Effector CD8-positive, alpha-beta T cell (primary cell): Measurements from ENCODE around the gene DENND6A.
"Not testable (repeated sequence)": the region's sequence is repeated elsewhere in the genome, so short reads cannot be mapped to it uniquely, and the experiment has no call there.

Experiments used
- DNase-seq: peaks from one replicate; lab custom pipeline; 2025; lab: John Stamatoyannopoulos, UW

DENND6A gene

DNA sequence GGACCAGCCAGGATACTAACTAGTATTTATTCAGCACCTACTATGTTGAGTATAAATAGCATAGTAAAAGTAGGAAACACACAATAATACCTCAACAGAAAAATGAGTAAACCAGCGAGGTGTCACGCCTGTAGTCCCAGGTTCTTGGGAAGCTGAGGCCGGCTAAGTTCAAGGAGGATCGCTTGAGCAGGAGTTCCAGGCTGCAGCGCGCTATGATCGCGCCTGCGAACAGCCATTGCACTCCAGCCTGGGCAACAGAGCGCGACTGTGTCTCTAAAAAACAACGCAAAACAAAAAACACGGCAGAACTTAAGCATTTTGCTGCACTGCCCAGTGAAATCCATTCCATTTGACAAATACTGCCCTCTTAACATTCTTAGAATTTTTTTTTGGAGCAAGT, 1.3 kb upstream of the DENND6A start:
- DNase-seq, result no peak

DNA sequence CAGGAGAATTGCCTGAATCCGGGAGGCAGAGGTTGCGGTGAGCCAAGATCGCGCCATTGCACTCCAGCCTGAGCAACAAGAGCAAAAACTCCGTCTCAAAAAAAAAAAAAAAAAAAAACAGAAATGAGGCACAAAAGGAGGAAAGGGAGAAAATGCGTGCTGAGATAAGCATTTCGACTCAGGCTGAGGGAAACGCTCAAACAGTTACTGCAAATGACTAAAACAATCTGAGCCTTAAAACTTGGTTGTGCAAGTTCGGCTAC, 813 bp downstream of the DENND6A start:
- DNase-seq, result not testable (repeated sequence)

DNA sequence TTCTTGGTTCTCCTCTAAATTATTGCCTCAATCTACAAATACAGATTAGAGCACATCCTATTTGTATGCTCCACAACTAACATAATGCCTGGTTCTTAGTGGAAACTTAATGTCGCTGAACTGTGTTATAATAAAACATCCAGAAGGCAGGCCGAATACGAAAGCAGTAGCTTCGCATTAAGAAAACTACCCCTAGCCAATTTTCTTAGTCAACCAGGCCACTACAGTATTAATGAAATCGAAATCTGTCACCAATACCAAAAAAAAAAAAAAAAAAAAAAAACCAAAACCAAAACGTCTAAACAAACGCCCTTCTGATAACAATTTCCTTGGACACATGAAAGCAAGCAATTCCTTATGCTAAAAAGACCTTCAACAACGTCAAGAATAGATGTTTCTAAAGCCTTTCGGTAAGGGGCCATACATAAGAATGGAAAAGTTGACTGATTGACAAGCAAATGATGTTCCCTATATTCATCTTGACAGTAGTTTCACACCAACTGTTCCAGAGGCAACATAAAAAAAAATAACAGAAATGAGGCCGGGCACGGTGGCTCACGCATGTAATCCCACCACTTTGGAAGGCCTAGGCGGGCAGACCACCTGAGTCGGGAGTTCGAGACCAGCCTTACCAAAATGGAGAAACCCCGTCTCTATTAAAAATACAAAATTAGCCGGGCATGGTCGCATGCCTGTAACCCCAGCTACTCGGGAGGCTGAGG, 1.3 kb downstream of the DENND6A start:
- no peak for DNase-seq

DNA sequence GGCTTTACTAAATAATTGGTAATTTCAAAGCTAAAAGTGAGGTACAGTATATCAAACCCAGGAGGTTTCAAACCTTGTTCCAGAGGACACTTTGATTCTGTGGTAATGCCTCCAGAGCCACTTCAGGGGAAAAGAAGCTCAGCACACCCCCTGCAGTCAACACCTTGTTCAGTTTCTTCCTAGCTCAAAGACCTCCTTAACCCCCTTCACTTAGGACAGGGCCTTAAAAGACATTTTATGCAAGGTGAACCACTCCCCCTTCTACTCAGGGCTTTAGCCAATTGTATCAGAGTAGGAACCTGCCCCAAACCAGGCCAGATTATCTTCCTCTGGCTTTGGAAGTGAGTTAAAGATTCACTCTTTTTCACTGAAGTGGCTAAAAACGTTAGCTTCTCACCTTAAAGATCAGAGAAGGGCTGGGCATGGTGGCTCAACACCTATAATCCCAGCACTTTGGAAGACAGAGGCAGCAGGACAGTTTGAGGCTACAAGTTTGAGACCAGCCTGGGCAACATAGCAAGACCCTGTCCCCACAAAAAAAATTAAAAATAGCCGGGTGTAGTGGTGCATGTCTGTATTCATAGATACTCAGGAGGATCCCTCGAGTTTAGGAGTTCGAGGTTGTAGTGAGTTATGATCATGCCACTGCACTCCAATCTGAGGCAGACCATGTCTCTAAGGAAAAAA, 3.4 kb downstream of the DENND6A start:
- no peak for DNase-seq

DNA sequence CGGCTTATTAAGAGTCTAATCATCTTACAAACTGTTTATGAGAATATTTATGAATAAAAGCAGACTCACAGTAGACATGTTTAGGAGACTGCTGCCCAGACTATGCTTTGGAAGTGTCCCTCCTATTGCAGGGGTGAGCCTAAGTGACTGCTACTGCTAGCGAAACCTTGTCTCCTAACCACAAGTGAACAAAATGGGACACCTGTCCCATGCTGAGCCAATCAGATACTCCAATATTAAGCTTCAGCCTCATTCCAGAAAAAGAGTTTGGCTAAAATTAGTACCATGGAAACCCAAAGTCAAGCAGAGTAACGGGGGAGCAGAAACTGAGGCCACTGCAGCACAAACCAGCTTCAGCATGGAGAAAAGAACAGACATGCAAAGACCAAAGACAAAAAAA, 4.6 kb downstream of the DENND6A start:
- DNase-seq, result no peak

DNA sequence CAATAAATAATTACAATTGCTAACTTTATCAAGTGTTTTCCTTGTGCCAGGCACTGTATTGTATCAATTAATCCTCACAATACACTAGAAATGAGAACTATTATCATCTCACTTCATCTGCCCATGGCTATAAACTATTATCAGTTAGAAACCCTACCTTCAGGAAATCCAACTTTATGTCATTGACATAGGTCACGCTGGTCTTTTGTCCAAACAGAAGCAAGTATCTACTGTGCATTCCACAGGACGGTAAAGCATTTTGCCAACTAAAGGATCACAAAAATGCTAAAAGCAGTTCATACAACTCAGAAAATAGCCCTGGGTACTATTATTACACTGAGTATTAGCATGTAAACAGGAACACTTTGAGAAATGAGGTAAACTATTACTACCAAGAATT, 9.6 kb downstream of the DENND6A start:
- no peak for DNase-seq

DNA sequence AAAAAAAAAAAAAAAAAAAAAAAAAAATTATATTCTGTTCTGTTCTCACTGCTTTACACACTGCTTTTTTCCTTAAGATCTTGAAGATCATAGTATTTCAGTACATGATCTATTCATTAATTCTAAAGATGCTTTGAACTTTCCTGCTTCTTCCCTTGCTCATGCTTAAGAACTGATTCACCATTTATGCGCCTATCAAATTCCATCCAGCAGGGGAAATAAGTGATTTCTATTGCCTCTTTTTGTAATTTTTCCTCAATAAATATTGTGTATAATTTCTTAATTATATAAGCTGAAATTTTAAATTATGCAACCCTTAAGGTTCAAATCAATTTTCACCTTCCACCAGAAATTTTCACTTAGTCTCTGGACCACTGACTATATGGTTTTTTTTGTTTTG, 10.6 kb downstream of the DENND6A start:
- DNase-seq, result no peak

DNA sequence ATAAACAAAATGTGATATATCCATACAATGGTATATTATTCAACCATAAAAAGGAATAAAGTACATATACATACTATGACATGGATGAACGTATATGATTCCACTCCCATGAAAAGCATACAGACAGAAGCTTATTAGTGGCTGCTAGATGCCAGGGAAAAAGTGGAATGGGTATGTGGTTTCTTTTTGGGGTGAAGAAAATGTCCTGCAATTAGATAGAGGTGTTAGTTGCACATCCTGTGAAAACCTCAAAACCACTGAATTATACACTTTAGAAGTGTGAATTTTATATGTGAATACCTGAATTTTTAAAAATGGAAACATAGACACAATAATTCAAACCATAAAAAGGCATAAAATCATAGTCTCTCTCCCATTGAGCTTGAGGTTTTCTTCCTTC, 11.2 kb downstream of the DENND6A start:
- no peak for DNase-seq

DNA sequence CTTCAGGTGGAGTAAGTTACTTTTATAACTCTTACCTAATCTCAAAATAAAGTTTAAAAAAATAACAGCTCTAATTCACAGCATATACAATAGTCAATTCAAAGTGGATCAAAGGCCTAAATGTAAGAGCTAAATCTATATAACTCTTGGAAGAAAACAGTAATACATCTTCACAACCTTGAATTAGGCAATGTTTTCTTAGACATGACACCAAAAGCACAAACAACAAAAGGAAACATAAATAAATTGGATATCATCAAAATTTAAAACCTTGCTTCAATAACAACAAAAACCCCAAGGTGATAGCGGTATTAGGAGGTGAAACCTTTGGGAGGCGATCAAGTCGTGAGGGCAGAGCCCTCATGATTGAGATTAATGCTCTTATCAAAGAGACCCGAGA, 12.8 kb downstream of the DENND6A start:
- no peak for DNase-seq

DNA sequence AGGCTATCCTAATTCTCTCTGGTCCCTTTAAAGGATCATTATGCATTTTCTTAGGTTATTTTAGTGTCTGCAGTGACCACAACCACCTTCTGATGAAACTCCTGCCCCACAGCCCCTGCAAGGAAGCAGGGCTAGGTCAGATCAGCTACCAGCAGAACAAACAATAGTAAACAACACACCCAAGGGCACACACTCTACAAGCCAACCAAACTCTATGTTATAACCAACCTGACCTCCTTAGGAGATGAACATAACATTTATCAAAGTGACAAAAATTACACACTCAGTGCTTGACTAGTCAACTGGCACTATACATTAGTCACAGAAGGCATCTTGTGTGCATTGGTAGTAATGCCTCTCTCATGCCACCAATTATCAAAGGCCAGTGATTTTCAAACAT, 17.3 kb downstream of the DENND6A start:
- DNase-seq, result no peak

DNA sequence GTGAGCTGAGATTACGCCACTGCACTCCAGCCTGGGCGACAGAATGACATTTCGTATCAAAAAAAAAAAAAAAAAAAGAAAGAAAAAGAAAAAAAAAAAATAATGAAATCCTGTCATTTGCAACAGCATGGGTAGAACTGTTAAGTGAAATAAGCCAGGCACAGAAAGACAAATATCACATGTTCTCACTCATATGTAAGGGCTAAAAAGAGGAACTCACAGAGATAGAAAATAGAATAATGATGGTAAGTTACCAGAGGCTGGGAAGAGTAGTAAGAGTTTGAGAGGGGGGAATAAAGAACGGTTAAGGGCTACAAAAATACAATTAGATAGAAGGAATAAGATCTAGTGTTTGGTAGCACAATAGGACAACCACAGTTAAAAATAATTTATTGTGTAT, 19.7 kb downstream of the DENND6A start:
- no peak for DNase-seq

DNA sequence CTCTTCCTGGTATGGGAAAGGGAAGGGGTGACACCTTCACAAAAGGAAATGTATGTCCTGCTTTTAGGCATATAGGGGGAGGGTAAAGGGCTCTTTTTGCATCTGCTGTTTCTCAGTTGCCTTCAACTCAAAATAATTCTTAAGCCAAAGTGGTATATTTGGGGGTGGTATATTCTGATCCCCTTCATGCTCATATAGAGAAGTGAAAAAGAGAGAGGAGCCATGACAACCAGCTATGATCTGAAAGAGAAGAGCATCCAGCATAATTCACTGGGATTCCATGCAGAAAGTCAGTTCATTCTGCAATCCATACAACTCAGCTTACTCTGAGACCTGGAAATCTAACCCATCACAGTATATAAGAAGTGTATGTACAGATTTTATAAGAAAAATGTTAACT, 22.3 kb downstream of the DENND6A start:
- DNase-seq, result no peak

DNA sequence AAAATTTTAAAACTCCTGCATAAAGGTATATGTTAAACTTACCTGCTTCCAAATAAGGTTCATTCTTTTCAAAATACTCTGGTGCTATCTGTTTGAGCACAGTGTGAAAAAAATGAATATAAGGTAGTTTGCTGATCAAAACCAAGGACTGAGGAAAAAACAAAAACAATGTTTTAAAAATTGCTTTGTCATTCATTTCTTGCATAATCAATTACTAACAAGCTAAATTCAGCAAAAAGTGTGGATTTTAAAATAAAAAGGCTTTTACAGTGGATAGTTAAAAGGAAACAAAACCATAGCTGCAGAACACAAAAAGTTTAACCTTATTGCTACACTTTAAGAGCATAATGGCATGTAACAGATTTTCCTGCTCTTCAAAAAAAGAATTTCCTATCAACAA, 31.5 kb downstream of the DENND6A start:
- DNase-seq, result no peak

DNA sequence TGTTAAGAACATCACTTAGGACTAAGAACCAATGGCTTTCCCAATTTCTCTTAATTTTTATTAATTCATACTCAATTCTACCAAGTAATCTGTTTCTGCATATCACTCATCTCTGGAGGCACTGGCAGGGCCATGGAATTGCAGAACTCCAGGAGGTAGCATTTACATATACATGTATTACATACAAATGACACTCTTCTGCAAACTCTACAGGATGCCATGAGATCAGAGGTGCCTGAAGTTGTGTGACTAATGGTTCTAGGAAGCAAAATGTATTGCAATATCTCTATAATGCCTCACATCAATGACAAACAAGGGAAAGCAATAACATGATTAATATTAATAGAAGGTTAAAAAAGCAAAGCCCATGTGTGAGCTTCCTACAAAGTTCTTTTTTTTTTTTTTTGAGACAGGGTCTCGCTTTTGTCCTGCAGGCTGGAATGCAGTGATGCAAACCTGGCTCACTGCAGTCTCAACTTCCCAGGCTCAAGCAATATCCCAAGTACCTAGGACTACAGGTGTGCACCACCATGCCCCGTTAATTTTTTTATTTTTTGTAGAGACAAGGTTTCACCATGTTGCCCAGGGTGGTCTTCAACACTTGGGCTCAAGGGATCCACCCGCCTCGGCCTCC, 33.0 kb downstream of the DENND6A start:
- no peak for DNase-seq

DNA sequence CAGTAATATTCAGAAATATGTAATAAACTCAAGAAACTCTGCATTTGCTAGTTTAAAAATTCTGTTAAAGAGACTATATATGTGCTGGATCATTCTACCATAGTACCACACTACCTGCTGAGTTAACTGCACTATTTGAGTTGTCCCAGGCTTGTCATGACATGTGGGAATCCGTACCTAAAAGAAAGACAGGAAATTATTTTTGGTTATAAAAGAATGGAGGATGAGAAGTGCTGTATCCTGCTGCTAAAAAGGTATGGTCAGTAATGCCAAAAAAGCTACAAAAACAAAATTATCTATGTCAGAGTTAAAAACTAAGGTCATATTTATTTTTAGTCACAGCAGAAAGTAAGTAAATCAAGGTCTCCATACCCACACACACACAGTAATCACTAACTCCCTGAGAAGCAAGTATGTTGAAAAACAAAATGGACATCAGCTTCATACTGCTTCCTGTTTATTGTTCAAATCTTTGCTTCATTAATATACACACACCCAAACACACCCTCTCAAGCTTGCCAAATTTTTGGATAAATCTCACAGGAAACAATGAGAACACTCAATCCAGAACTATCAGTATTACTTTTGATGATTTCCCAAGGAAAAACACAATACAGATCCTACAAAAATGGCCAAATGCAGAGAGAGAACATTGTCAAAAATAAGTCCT, 33.7 kb downstream of the DENND6A start:
- DNase-seq, result no peak

DNA sequence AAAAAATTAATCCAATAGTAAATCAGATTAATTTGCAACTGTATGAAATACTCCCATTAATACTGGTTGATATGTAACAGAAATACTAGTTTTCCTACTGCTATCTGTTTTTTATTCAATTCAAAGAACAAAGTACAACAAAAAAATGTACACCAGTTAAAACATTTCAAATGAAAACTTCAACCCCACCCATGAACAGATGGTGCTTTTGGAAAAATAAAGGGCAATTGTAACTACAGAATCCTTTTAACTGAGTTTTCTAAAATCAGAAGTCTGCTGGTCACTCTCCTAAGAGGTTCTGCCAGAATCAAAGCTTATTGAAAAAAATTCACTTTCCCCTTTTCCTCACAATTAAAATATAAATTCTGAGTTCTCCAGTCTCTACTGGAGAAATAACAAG, 34.3 kb downstream of the DENND6A start:
- no peak for DNase-seq

DNA sequence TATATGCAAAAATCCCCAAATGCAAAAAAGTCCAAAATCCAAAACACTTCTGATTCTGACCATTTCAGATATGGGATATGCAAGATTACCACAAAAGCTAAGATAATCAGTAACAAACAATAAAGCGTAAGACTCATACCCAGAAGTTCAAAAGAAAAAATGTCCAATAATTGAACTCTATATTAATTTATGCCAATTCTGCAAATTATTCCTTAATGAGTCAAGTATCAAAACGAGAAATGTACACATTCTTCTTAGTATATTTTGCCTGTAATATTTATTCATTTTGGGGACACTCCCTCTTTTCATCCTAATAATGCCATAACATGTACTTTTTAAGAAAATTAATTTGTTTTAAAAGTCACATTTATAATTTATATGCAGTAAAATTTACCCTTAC, 37.1 kb downstream of the DENND6A start:
- DNase-seq, result no peak

DNA sequence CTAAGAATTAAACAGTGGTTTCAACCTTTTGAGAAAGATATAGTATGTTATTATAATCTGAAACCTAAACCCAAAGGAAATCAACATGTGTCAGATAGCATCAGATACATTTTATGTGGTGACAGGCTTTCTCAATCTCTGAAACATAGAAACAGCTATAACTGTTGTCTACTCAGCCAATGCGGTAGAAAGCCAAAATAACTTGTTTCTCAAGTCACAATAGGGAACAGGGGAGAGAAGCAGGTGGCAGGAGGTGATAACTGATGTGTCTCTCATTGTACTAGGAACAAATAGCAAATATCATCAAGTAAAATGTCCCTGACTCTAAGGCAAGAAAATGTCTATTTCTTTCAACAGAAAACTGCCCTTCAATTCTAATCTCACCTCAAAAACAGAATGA, 38.6 kb downstream of the DENND6A start:
- no peak for DNase-seq

DNA sequence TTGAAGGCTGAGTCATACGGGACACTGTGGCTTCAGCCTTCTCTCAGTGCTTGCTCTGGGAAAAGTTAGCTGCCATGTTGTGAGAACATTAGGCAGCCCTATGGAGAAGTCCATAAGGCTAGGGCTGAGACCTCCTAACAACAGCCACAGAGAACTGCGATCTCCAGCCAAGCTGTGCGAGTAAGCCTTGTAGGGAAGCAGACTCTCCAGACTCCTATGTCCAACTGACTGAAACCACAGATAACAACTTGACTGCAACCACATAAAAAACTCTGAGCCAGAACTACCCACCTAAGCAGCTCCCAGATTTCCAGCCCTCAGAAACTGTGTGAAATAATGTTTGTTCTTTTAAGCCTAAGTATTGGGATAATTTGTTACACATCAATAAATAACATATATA, 40.7 kb downstream of the DENND6A start:
- DNase-seq, result no peak

DNA sequence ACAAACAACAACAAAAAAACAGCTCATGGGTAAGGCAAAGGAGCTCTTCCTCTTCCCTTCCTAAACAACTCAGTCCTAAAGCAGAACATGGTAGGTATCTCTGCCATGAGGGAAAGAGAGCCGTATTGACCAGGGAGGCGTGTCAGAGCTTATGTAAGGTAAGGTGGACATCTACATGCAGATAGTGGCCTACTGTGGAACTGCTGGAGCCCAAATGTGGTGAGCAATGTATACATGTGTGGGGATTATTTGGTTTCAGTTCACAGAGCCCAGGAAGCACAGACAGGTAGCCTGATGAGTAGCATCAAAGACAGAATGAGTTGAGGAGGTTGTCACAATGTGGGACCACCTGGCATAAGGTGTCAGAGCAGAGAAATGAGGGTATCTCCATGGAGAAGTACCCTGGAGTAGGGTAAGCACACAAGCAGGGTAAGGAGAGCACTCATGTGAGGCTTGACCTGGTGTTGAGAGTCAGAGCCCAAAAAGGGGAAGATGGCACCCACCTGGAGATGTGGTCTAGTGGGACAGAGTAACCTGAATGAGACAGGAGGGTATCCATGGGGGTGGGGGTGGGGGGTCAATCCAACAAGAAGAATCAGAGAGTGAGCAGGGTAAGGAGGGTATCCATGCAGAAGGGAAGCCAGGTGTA, 45.5 kb downstream of the DENND6A start:
- DNase-seq, result no peak

DNA sequence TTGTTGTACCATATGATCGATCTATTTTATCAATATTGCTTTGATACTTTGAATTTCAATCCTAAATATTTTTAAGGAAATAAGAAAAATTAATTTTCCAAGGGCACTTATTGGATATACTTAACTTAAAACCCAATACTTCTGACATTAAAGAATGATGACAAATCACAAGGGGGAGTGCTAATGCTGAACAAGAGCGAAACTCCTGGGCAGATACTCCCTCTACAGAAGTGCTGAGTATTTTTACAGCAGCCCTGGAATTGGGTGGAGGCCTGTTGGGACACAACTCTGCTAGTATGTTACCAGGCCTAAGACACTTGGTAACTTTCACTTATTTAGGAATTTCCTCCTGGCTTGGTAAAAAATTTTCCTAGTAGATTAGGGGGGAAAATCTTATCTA, 46.2 kb downstream of the DENND6A start:
- no peak for DNase-seq

DNA sequence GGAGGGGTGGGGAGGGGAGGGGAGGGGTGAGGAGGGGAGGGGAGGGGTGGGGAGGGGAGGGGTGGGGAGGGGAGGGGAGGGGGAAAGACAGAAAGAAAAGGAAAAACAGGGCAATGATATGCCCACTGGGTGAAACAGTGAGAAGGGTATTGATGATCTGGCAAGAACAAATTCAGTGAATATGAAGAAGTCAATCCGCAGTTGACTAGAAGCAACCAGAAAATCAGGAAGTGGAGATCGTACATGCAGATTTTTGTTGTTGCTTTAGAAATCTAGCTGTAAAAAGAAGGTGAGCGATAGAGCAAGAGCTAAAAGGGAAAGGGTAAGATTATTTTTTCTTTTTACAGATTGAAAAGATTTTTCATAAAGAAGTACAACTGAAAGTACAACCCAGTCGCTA, 48.1 kb downstream of the DENND6A start:
- no peak for DNase-seq

DNA sequence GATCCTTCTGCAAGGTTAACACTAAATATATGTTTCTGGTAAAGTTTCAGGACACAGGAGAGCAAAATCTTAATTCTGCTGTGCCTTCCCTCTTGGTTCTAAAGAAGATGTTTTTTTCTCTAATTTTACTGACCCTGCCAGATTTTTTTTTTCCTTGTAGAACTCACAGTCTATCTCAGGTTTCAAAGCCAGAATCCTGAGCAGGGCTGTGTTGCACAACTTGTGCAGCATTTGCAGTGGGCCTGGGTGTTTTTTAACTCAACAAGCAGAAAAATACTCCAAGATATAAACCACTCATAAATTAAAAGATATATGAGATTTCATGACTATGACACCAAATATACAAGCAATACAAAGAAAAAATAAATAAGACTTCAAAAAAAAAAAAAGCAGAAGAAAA, 55.5 kb downstream of the DENND6A start:
- DNase-seq, result no peak
